ENCODE measurements around the gene MED9.

Gene MED9

GRCh38 chr17:17494499-17494869 is 17.7 kb downstream of the MED9 start (continued):
- TF ChIP-seq PRDM2 (tag by site-specific recombination; IDR thresholded peaks at IDR 0.05; ENCODE audit: borderline replicate concordance) (no peak), KLF17 (tag by site-specific recombination; IDR thresholded peaks at IDR 0.05) (no peak), ZNF302 (tag by site-specific recombination; IDR thresholded peaks at IDR 0.05; ENCODE audit: low read depth) (no peak), SP3 (tag by site-specific recombination; IDR thresholded peaks at IDR 0.05) (no peak), ZBTB8A (tag by site-specific recombination; IDR thresholded peaks at IDR 0.05) (no peak), ZXDB (tag by site-specific recombination; IDR thresholded peaks at IDR 0.05) (no peak), ZNF596 (tag by site-specific recombination; IDR thresholded peaks at IDR 0.05) (no peak), ZNF560 (tag by site-specific recombination; IDR thresholded peaks at IDR 0.05; ENCODE audit: borderline replicate concordance) (no peak)

- H3K9me3 ChIP-seq (ENCODE audit: control insufficient read depth, insufficient read depth, low read depth, low read length): no peaks in the 10 kb centered on the region
- CTCF ChIA-PET: interaction anchor here (0.6 to 2.8 kb wide), 2 partner anchors 73 to 140 kb away, joined by 3 to 32 read pairs; no protein-coding TSS in a partner anchor
- peak overlapping the region; percentile 16; the same call in 1 of the 2 replicates for H3K27ac ChIP-seq (ENCODE audit: extremely low read depth, low read depth, low read length)
- no peak for TF ChIP-seq TSHZ1 (tag by site-specific recombination; IDR thresholded peaks at IDR 0.05; ENCODE audit: borderline replicate concordance)
- 0 out of 2 replicates have a peak, but pooled peaks have one; percentile 45 for TF ChIP-seq ZNF202 (tag by site-specific recombination; IDR thresholded peaks at IDR 0.05; ENCODE audit: borderline replicate concordance)
- POLR2A ChIA-PET: interaction anchor here (0.6 to 2.6 kb wide), 7 partner anchors 21 to 193 kb away, joined by 4 to 13 read pairs (median 7); no protein-coding TSS in a partner anchor
- peaks cover 0 to 43% of the 10 kb centered on the region in 2 experiments; a peak in 1 of 3 replicates for H3K36me3 ChIP-seq (ENCODE audit: control insufficient read depth in 2 of 2, insufficient read depth in 1 of 2, low read length in 2 of 2)
- no peaks in the 10 kb centered on the region for H3K4me1 ChIP-seq (ENCODE audit: control insufficient read depth, insufficient read depth, low read length)
- no peak overlapping the region for H3K4me3 ChIP-seq (ENCODE audit: low read depth, low read length)
Observed at GRCh38 chr17:17494870-17495535, 18.2 kb downstream of the MED9 start.
